Left lung (tissue), 10 donors: ENCODE results near the gene AR. TPM values are rescaled to one million over a fixed set of nuclear protein-coding genes. Genes with fewer than 3 reads are reported as not detected.

Source experiments
- ATAC-seq: fragments of 200-7000 bp; cut with Tn5 transposase; one replicate; pipeline ENCODE4 v1.9.1; 2020; ENCODE audit warnings: moderate library complexity
- DNase-seq, 4 donors: peaks; one replicate each; pipeline ENCODE4 v3.0.0-alpha.2; 2013 to 2020
- H3K27ac ChIP-seq, 2 donors: fragments of 200-600 bp; sonication (generic) in 1 of 2; one replicate each; pipeline versions ENCODE4 v1.5.0 to v1.8.0; 2020 to 2021
- H3K27me3 ChIP-seq, 2 donors: fragments of 200-600 bp; sonication (generic) in 1 of 2; one replicate each; pipeline versions ENCODE4 v1.5.0 to v1.8.0; 2020 to 2021
- H3K36me3 ChIP-seq, 2 donors: fragments of 200-600 bp; sonication (generic) in 1 of 2; one replicate each; pipeline versions ENCODE4 v1.5.0 to v1.8.0; 2020 to 2021
- H3K4me1 ChIP-seq, 2 donors: fragments of 200-600 bp; one replicate each; pipeline ENCODE4 v1.8.0; 2021
- H3K4me3 ChIP-seq, 2 donors: fragments of 200-600 bp; sonication (generic) in 1 of 2; one replicate each; pipeline versions ENCODE4 v1.5.0 to v1.8.0; 2020 to 2021; ENCODE audit warnings: mild to moderate bottlenecking in 1 of 2
- H3K9me3 ChIP-seq, 2 donors: fragments of 200-600 bp; sonication (generic) in 1 of 2; one replicate each; pipeline versions ENCODE4 v1.5.0 to v1.8.0; 2020 to 2021
- intact Hi-C, 2 donors: fragments of 100-400 bp; cut with DNase I; formaldehyde crosslinking; loops; one replicate each; pipeline versions ENCODE4 v1.11.2 to v1.14.2; 2022
- polyA plus RNA-seq, 6 donors: library from polyadenylated mRNA; unstranded; fragments of 120-200 nt; gene quantifications; one replicate each; pipeline ENCODE4 v1.2.1, GENCODE V29; 2013; ENCODE audit not compliant: insufficient read length in 6 of 6
- total RNA-seq, 2 donors: library from RNA; stranded (reverse); fragmentation: NEBNext Ultra II Directional; extraction: Animal tissue kit (Norgen Biotek cat#: 25700); gene quantifications; one replicate each; pipeline ENCODE4 v1.2.1, GENCODE V29; 2021
- TF ChIP-seq, protein P1 (sequence below), 2 donors: fragments of 200-600 bp; sonication (generic) in 1 of 2; IDR thresholded peaks; one replicate each; pipeline versions ENCODE4 v1.5.0 to v1.8.0; 2021; ENCODE audit warnings: antibody characterized with exemption in 2 of 2
- donor health status: DM: no; HTN: yes; CAD: no.
- donor health status: DM: no; HTN: no; CAD: no.

The AR gene
- total and polyA plus RNA-seq, 8 donors: 3.9 to 11.2 (median 10.0) TPM

- no peak for DNase-seq
- Histone ChIP-seq H3K27me3 (no peaks in the 10 kb centered on the region), H3K4me3 (no peak overlapping the region), H3K9me3 (no peaks in the 10 kb centered on the region), H3K27ac (no peak overlapping the region), H3K4me1 (no peaks in the 10 kb centered on the region), H3K36me3 (no peaks in the 10 kb centered on the region)
- no peak for ATAC-seq
- intact Hi-C loops: no loop called here
- TF ChIP-seq, protein P1, sequence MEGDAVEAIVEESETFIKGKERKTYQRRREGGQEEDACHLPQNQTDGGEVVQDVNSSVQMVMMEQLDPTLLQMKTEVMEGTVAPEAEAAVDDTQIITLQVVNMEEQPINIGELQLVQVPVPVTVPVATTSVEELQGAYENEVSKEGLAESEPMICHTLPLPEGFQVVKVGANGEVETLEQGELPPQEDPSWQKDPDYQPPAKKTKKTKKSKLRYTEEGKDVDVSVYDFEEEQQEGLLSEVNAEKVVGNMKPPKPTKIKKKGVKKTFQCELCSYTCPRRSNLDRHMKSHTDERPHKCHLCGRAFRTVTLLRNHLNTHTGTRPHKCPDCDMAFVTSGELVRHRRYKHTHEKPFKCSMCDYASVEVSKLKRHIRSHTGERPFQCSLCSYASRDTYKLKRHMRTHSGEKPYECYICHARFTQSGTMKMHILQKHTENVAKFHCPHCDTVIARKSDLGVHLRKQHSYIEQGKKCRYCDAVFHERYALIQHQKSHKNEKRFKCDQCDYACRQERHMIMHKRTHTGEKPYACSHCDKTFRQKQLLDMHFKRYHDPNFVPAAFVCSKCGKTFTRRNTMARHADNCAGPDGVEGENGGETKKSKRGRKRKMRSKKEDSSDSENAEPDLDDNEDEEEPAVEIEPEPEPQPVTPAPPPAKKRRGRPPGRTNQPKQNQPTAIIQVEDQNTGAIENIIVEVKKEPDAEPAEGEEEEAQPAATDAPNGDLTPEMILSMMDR (IDR thresholded peaks at IDR 0.05): no peak
These were observed 39.4 kb downstream of the AR start for GRCh38 chrX:67583171-67583570.

GRCh38 chrX:67585401-67585800, 41.6 kb downstream of the AR start:
- Histone ChIP-seq H3K4me3 (no peak overlapping the region), H3K27me3 (no peaks in the 10 kb centered on the region)
- intact Hi-C loops: no loop called here

GRCh38 chrX:67587946-67588624, 44.3 kb downstream of the AR start:
- Histone ChIP-seq H3K36me3 (no peaks in the 10 kb centered on the region), H3K27ac (no peak overlapping the region), H3K4me3 (no peak overlapping the region), H3K9me3 (no peaks in the 10 kb centered on the region), H3K27me3 (no peaks in the 10 kb centered on the region), H3K4me1 (no peaks in the 10 kb centered on the region)
- TF ChIP-seq, protein P1 (IDR thresholded peaks at IDR 0.05): no peak
- ATAC-seq (no peak), DNase-seq (no peak)
- intact Hi-C loops: no loop called here

More at GRCh38 chrX:67585401-67585800, 41.6 kb downstream of the AR start:
- TF ChIP-seq, protein P1 (IDR thresholded peaks at IDR 0.05): no peak
- no peak for ATAC-seq
- no peak for DNase-seq
- Histone ChIP-seq H3K27ac (no peak overlapping the region), H3K36me3 (no peaks in the 10 kb centered on the region), H3K9me3 (no peaks in the 10 kb centered on the region), H3K4me1 (no peaks in the 10 kb centered on the region)

DNA sequence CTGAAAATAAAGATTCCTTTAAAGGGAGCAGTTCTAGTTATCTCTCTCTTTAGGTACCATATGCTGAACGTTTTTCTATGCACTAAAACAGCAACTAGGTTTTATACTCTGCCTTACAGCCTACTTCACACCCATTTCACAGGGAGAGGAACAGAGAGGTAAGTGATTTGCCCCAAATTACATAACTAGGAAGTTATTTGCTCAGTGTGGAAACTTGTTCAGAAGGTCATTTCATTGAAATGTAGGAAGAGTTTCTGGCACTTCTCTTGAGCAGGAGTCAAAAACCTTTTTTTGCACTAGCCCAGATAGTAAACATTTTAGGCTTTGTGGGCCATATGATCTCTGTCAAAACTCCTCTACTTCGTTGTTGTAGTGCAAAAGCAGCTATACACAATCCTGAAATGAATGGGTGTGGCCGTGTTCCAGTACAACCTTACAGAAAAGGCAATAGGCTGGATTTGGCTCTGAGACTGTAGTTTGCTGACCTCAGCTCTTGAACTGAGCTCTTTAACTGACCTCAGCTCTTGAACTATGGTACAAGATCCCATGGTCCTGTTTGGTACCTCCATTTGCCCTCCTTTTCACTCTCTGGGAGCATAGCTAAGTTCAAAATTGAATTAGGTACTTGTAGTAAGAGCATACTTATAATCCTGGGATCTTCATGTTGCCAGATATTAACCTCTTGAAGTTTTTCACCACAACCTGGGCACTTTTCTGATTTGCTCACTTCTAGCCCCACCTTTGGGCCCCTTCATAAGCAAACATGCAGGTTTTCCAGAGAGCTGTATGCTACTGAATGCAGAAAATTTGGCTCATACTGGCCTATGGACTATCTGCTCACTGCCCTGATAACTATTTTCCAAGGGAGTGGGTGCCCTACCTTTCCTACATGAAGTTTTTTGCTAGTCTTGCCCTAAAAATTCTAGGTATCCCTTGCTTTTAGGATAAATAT, 53.3 kb downstream of the AR start:
- Histone ChIP-seq H3K4me1 (no peaks in the 10 kb centered on the region), H3K4me3 (no peak overlapping the region), H3K27me3 (peaks cover 0 to 6% of the 10 kb centered on the region in 2 donors), H3K27ac (no peak overlapping the region), H3K36me3 (no peaks in the 10 kb centered on the region), H3K9me3 (no peaks in the 10 kb centered on the region)
- DNase-seq: no peak
- intact Hi-C loops: no loop called here
- ATAC-seq: peak; percentile 91
- TF ChIP-seq, protein P1 (IDR thresholded peaks at IDR 0.05): no peak

DNA sequence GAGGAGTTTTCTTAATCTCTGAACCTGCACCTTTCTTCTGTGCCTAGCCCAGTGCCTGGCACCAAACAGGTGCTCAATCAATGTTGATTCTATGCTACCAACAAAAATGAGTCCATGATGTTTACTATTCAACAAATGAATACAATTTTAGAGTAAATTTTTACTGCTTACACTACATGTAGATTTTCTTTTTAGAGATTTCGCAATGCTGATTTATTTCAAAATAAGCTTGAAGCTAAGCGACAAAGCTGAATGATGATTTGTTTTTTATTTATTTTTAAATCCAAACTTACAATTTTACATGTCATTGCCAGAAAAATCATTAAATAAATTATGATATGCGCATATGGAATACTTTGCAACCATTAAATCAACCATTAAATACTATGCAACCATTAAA, 55.7 kb downstream of the AR start:
- Histone ChIP-seq H3K27ac (no peak overlapping the region), H3K4me1 (no peaks in the 10 kb centered on the region), H3K9me3 (no peaks in the 10 kb centered on the region), H3K4me3 (no peak overlapping the region), H3K36me3 (no peaks in the 10 kb centered on the region), H3K27me3 (no peaks in the 10 kb centered on the region)
- TF ChIP-seq, protein P1 (IDR thresholded peaks at IDR 0.05): no peak
- DNase-seq (no peak), ATAC-seq (no peak)
- intact Hi-C loops: no loop called here
